ENCODE data around the gene RAC2.
"Not testable (repeated sequence)": the region's sequence is repeated elsewhere in the genome, so short reads cannot be mapped to it uniquely, and the experiment has no call there.

Gene RAC2

GRCh38 chr22:37239336-37240239, 4.5 kb downstream of the RAC2 start:
- Histone ChIP-seq H3K9me3 (replicated peaks; ENCODE audit: low read length) (no peaks in the 10 kb centered on the region), H3K9ac (ENCODE audit: low read depth, low read length) (no peak overlapping the region), H3K27me3 (ENCODE audit: control insufficient read depth, insufficient read depth, low read length) (peaks cover 57% of the 10 kb centered on the region), H3K4me1 (ENCODE audit: control insufficient read depth, insufficient read depth, low read length) (peaks cover 14% of the 10 kb centered on the region), H3K4me2 (ENCODE audit: low read length) (no peak overlapping the region), H3K36me3 (ENCODE audit: insufficient read depth, low read length) (no peaks in the 10 kb centered on the region), H3K4me3 (ENCODE audit: low read length) (no peak overlapping the region)

- no peak overlapping the region for H3K4me3 ChIP-seq (ENCODE audit: low read length)
- no peak overlapping the region for H3K9ac ChIP-seq (ENCODE audit: low read depth, low read length)
- no peaks in the 10 kb centered on the region for H3K36me3 ChIP-seq (ENCODE audit: insufficient read depth, low read length)
- H3K27me3 ChIP-seq (ENCODE audit: control insufficient read depth, insufficient read depth, low read length) = peaks cover 67% of the 10 kb centered on the region
- peaks cover 5% of the 10 kb centered on the region for H3K4me1 ChIP-seq (ENCODE audit: control insufficient read depth, insufficient read depth, low read length)
- no peak overlapping the region for H3K4me2 ChIP-seq (ENCODE audit: low read length)
- H3K9me3 ChIP-seq (replicated peaks; ENCODE audit: low read length) = no peaks in the 10 kb centered on the region
Measured at GRCh38 chr22:37237371-37238268, 6.4 kb downstream of the RAC2 start.

GRCh38 chr22:37235897-37236607, 8.0 kb downstream of the RAC2 start:
- no peak overlapping the region for H3K9ac ChIP-seq (ENCODE audit: low read depth, low read length)
- no peaks in the 10 kb centered on the region for H3K9me3 ChIP-seq (replicated peaks; ENCODE audit: low read length)
- H3K4me1 ChIP-seq (ENCODE audit: control insufficient read depth, insufficient read depth, low read length) = no peaks in the 10 kb centered on the region
- H3K4me3 ChIP-seq (ENCODE audit: low read length) = no peak overlapping the region
- H3K4me2 ChIP-seq (ENCODE audit: low read length) = no peak overlapping the region
- H3K36me3 ChIP-seq (ENCODE audit: insufficient read depth, low read length) = no peaks in the 10 kb centered on the region
- peaks cover 72% of the 10 kb centered on the region for H3K27me3 ChIP-seq (ENCODE audit: control insufficient read depth, insufficient read depth, low read length)

- H3K4me3 ChIP-seq (ENCODE audit: low read length) = no peak overlapping the region
- no peaks in the 10 kb centered on the region for H3K36me3 ChIP-seq (ENCODE audit: insufficient read depth, low read length)
- H3K4me2 ChIP-seq (ENCODE audit: low read length) = no peak overlapping the region
- H3K9ac ChIP-seq (ENCODE audit: low read depth, low read length) = no peak overlapping the region
- H3K27me3 ChIP-seq (ENCODE audit: control insufficient read depth, insufficient read depth, low read length) = peaks cover 63% of the 10 kb centered on the region
- H3K9me3 ChIP-seq (replicated peaks; ENCODE audit: low read length) = no peaks in the 10 kb centered on the region
- H3K4me1 ChIP-seq (ENCODE audit: control insufficient read depth, insufficient read depth, low read length) = peaks cover 4% of the 10 kb centered on the region
Measured at GRCh38 chr22:37234736-37235711, 9.0 kb downstream of the RAC2 start.

DNA sequence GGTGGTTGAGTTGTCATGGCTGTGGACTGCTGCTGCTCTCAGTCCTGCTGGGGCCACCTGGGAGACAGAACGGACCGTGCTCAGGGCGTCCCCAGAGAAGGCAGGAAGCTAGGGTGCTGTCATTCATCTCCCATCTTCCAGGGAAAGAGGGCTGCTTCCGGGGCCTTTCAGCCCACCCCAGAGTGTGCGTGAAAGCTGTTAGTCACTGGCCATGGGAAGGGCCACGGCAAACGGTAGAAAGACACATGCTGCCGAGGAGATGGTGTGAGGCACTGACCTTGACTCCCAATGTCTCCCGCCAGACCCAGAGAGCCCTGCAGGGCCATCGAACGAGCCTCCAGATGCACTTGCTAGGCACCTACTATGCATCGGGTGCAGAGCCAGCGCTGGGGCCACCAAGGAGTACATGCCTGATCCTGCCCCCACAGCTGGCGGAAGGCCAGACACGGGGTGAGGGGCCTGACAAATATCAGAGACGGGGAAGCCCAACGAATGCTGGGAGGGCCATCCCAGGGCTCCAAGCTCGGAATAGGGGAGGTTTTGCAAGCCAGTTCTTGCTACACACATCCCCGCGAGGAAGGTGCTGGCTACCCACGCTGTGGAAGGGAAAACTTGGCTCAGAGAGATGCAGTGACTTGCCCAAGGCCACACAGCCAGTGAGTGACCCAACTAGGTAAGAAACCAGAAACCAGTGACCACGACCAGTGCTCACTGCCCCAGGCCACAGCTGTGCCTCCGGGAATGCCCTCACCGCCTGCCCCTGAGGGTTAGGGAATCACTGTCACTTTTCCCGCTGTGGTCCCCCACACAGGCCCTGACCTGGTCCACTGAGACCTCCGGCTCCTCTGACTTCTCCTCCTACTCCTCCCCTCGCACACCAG, 10.1 kb downstream of the RAC2 start:
- no peak overlapping the region for H3K4me3 ChIP-seq (ENCODE audit: low read length)
- no peaks in the 10 kb centered on the region for H3K36me3 ChIP-seq (ENCODE audit: insufficient read depth, low read length)
- H3K4me2 ChIP-seq (ENCODE audit: low read length) = no peak overlapping the region
- H3K4me1 ChIP-seq (ENCODE audit: control insufficient read depth, insufficient read depth, low read length) = peaks cover 14% of the 10 kb centered on the region
- H3K9ac ChIP-seq (ENCODE audit: low read depth, low read length) = no peak overlapping the region
- peaks cover 53% of the 10 kb centered on the region for H3K27me3 ChIP-seq (ENCODE audit: control insufficient read depth, insufficient read depth, low read length)
- H3K9me3 ChIP-seq (replicated peaks; ENCODE audit: low read length) = no peaks in the 10 kb centered on the region

DNA sequence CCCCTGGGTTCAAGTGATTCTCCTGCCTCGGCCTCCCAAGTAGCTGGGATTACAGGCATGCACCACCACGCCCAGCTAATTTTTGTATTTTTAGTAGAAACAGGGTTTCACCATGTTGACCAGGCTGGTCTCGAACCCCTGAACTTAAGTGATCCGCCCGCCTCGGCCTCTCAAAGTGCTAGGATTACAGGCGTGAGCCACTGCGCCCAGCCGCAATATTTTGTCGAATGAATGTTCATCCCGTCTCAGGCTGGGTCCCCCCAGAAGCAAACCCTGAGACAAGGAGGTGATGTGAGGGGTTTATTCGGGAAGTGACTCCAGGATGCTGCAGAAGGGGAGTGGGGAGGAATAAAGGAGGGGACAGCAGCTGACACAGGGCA, 10.7 kb downstream of the RAC2 start:
- H3K9me3 ChIP-seq (replicated peaks; ENCODE audit: low read length); H3K4me2 ChIP-seq (ENCODE audit: low read length); H3K9ac ChIP-seq (ENCODE audit: low read depth, low read length); H3K4me3 ChIP-seq (ENCODE audit: low read length); H3K36me3 ChIP-seq (ENCODE audit: insufficient read depth, low read length): not testable (repeated sequence)
- H3K4me1 ChIP-seq (ENCODE audit: control insufficient read depth, insufficient read depth, low read length) = peaks cover 21% of the 10 kb centered on the region
- peaks cover 46% of the 10 kb centered on the region for H3K27me3 ChIP-seq (ENCODE audit: control insufficient read depth, insufficient read depth, low read length)

DNA sequence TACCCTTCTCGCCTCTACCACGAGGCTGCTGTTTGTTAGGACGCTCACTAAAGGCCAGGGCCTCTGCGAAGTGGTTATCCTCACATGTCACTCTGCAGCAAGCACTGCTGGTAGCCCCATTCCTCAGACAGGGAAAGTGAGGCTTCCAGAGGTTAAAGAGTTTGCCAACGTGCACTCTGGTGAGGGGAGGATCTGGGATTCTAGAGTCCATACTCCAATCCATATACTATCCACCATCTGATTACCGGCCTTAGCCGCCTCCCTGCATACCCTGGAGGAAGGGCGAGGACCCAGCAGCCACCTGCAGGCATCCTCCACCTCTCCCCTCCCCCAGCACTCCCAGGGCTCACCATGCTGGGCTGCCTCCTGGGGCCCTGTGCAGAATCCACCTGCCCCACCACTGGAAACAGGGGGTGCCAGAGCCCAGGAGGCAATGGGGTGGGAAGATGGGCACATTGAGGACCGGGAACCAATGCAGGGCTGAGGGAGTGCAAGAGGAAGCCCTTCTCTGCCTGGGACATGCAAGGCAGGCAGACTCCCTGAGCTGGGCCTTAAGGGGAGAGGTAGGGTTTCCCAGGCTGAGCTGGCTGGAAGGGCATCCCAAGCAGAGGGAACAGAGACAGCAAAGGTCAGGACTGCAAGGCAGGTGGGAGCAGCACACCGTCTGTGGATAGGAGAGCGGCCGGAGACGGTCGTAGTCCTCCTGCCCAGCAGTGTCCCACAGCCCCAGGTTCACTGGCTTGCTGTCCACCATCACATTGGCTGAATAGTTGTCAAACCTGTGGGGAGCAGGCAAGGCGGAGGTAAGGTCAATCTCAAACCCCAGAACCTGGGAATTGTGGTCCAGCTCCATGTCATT, 11.7 kb downstream of the RAC2 start:
- Histone ChIP-seq H3K9me3 (replicated peaks; ENCODE audit: low read length) (no peaks in the 10 kb centered on the region), H3K4me2 (ENCODE audit: low read length) (no peak overlapping the region), H3K27me3 (ENCODE audit: control insufficient read depth, insufficient read depth, low read length) (peaks cover 39% of the 10 kb centered on the region), H3K4me1 (ENCODE audit: control insufficient read depth, insufficient read depth, low read length) (peaks cover 22% of the 10 kb centered on the region), H3K9ac (ENCODE audit: low read depth, low read length) (no peak overlapping the region), H3K36me3 (ENCODE audit: insufficient read depth, low read length) (no peaks in the 10 kb centered on the region), H3K4me3 (ENCODE audit: low read length) (no peak overlapping the region)

DNA sequence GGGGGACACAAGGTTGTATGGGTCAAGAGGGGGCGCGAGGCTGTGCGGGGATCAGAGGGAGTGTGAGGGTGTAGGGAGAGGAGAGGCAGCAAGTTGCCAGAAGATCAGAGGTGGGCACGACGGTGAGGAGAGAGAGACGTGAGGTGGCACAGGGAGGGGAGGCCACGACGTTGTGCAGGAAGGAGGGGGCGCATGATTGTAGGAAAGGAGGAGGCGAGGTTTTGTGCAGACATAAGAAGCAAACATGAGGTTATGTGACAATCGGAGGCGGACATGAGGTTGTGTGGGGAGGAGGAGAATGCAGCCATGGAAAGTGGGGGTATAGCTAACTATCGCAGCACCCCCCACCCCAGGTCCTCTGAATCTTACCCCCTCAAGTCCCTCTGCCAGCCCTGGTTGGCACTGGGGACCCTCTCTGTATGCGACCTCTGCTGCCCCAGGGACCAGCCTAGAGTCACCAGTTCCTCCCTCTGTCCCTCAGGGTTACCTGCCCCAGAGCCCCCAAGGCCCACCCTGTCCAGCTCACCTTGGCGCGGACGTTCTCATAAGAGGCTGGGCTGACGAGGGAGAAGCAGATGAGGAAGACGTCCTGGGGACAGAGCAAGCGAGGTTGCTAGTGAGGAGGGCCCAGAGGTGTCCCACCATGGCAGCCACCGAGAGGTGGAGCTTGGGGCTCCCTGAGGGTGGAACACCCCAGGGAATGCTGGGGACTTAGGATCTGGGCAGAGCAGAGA, 12.5 kb downstream of the RAC2 start:
- Histone ChIP-seq H3K36me3 (ENCODE audit: insufficient read depth, low read length) (no peaks in the 10 kb centered on the region), H3K9ac (ENCODE audit: low read depth, low read length) (no peak overlapping the region), H3K4me3 (ENCODE audit: low read length) (no peak overlapping the region), H3K9me3 (replicated peaks; ENCODE audit: low read length) (no peaks in the 10 kb centered on the region), H3K4me2 (ENCODE audit: low read length) (no peak overlapping the region), H3K27me3 (ENCODE audit: control insufficient read depth, insufficient read depth, low read length) (peaks cover 37% of the 10 kb centered on the region), H3K4me1 (ENCODE audit: control insufficient read depth, insufficient read depth, low read length) (peaks cover 22% of the 10 kb centered on the region)
